NCI-H2107 treated with DMSO at 0.1 percent for 48 hours (cell line): ENCODE measurements around the gene MAML3.

Source experiments
- DNase-seq: peaks from one replicate; lab custom pipeline; 2025; ENCODE audit not compliant: unreplicated experiment; lab: John Stamatoyannopoulos, UW

The MAML3 gene

GRCh38 chr4:140127422-140127821 is 26.6 kb downstream of the MAML3 start:
- DNase-seq = no peak

GRCh38 chr4:140126261-140126660 is 27.7 kb downstream of the MAML3 start:
- no peak for DNase-seq

DNA sequence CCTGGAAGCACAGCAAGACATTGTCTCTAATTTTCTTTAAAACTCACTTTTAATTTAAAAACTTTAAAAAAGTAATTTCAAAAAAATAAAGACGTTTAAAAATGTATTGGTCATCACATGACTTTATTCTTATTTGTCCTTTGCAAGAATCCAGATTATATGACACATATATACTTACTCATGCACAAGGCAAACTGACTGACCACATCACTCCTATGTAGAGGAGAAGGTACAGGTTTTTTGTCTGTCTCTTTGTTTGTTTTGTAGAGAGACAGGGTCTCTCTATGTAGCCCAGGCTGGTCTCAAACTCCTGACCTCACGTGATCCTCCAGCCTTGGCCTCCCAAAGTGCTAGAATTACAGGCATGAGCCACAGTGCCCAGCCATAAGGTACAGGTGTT is 28.6 kb downstream of the MAML3 start:
- no peak for DNase-seq

DNA sequence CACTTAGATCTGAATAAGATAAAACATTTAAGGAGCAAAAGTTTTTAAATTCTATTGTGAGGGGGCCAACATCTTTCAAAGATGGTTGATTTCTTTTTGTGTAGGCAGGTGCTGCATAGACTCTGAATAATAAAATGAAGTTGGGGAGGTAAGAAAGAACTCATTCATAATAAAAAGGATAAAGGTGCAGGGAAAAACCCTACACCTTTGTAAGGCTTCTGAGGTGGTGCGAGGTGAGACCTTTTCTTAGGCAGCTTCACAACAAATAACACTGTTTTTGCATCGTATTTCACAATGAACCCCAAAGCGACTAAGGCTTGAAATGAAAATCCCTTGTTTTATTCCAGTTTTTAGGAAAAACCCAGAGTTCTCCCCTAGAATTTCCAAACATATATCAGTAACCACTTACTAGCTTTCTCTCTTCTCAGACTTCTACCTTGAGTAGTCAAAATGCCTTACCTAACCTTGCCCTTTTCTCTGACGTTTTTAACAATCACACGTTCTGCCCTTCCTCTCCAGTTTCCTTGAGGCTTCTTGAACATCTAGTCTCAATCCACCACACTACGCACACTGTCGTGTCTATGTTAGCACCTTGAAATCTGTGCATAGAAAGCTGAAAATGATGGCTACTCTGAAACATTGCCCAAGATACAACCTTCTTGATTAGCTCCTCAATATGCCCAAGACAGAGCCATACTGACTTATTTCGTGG is 30.2 kb downstream of the MAML3 start:
- no peak for DNase-seq

DNA sequence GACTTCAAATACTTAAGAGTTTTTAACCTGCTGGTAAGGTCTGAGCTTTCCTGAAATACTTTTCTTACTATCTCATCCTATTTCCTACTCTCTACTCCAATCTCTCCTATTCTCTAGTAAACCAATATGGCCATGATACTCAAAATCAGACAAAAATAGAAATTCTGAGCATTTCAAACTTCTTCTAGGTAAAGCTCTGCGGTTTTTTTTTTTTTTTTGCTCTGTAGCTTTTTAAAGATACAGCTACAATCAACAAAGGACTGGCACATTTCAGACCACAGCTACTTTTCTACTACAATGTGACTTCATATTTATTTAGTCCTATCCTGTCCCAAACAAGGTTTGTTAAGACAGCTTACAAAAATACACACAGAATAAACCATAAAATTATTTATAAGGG is 31.1 kb downstream of the MAML3 start:
- no peak for DNase-seq

DNA sequence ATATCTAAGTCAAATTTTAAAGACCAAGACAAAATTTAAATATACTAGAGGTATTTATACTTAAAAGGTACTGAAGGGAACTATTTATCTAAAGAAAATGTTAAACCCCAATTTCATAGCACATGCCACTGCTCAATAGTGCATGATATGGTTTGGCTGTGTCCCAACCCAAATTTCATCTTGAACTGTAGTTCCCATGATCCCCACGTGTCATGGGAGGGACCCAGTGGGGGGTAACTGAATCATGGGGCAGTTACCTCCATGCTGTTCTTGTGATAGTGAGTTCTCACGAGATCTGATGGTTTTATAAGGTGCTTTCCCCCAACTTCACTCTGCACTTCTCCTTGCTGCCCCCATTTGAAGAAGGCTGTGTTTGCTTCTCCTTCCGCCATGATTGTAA is 32.3 kb downstream of the MAML3 start:
- DNase-seq = no peak

GRCh38 chr4:140118931-140119640 is 34.9 kb downstream of the MAML3 start:
- no peak for DNase-seq

DNA sequence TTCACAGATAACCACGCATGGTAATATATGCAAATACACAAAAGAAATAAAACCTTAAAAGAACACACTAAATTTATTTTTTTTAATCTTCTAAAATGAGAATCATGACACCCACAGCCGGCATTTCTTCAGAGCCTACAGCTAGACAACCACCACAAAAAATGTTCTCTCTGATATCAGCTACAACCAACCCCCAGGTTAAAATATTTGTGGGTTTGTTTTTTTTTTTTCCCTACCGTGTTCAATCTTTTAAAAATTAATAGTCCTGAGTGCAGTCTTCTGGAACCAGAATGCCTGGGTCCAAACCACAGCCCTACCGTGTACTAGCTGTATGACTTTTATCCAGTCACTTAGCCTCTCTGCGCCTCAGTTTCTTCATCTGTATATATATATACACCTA is 36.0 kb downstream of the MAML3 start:
- no peak for DNase-seq

DNA sequence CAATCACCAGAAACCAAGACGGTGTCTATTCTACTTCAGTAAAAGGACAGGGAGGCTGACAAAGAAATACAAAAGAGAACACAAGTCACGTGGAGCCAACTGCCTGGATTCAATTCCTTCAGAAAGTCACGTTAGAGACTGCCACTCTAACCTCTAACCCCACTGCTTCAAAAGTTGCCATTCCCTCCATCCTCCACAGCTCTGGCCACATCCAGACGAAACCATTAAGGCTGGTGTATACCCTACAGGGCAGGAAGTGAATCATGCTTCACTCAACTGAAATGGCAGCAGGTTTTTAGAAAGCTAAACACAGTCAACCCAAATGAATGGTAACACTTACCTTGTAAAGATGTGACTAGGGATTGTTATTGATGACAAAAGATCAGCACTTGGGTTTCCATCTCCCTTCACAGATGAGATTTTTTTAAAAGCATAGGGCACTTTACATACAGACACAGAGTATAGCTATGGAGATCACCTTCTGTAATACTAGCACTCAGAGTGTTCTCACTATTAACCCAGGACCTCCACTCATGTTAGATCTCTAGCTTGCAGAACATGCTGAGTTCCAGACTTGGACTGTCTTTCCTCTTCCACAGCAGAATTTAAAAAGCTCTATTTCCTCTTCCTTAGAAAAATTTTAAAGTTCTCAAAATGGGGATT is 37.4 kb downstream of the MAML3 start:
- no peak for DNase-seq

GRCh38 chr4:140115140-140115539 is 38.8 kb downstream of the MAML3 start:
- no peak for DNase-seq

DNA sequence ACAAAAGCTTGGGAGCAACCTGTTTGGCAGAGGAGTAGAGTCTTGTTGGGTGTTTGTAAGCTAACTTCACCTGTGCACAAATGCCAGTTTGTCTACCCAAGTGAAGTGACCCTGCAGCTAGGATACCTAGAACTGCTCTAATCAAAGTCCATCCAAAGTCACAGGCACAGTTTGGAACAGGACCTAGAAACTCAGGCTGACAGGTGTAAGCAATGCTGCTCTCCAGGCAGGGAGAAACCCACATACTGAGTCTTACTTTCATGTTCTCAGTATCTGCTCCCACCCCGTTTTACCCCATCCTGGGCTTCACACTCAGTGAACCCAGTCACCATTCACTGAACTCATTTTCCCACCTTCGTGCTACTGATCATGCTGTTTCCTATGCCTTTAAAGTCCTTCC is 40.3 kb downstream of the MAML3 start:
- DNase-seq = no peak

- DNase-seq = no peak
These were observed 41.4 kb downstream of the MAML3 start for GRCh38 chr4:140112576-140112975.

DNA sequence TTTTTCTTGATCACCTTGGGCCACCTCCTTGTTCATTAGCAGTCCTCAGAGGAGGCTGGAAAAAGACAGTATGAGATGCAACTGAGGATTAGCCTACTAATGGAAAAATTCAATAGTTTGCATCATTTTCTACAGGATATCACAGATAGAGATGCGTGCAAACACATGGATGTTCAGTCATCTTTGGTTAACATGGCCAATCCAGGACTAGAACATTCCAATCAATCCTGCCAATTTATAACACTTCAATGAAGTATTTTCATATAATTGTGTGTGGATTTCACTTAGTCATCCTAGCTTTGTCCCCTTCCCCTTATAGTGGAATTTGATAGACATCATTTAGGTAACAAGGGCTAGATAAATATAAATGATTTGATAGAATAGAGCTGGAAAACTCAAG is 42.7 kb downstream of the MAML3 start:
- DNase-seq = no peak

DNA sequence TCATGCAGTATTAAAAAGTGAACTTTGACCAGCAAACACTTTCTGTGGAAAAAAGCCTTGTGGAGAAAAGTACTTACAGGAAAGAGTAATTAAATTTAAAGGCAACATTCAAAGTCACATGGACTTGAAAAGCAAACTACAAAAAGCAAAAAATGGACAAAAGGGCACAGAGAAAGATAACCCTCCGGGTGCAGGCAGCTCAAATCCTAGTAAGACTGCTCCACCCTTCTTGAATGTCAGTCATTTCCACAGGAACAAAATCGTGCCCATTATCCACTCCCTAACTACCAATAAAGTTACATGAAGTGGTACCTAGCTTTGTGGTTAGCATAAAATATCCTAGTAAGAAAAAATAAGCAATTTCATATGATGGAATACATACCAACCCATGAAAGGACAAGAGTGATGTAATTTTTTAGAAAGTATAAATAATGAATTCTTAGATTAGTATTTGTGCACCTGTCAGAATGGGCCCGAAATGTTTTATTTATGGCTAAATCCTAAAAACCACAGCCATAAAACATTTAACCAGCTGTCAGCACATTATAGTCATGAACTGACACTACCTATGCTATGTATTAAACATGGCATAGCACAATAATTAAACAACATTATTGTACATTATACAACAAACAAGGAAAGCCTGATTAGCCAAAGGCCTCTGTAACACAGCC is 43.3 kb downstream of the MAML3 start:
- DNase-seq = no peak

GRCh38 chr4:140109737-140110136 is 44.2 kb downstream of the MAML3 start:
- no peak for DNase-seq

DNA sequence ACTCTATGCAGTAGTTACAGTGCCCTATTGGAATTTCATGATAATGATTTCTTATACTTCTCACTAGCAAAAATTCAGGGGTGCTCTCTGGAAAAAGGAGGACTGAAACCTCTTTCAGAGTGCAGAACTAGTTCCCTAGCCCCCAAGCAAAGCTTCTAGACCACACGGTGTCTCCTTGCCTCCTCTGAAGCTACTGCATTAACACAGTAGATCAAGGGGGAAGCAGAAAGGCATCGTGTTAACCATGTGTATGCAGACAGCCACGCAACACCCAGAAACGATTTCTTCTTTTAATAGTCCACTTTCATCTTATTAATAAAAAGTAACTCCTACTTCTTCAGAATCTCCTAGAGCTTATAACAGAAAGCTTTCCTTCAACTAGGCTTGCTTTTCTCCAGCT is 44.7 kb downstream of the MAML3 start:
- DNase-seq = no peak

- DNase-seq = no peak
These were observed 45.2 kb downstream of the MAML3 start for GRCh38 chr4:140108713-140109230.

DNA sequence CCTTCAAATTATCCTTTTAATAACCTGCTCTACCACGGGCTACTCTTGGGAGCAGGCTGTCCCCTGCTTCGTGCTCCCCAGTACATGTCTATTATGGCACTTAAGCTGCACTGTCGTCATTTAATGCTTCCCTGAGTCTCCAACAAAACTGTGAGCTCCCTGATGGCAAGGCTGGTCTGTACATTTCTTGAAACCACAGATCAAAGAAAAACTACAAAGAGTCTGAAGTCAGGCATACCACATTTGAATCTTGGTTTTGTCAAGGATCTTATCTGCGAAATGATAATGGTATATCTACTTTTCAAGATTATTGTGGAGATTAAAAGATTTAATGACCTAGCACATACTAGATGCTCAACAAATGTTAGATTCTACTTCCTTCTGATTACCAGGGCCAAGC is 45.7 kb downstream of the MAML3 start:
- DNase-seq = no peak

DNA sequence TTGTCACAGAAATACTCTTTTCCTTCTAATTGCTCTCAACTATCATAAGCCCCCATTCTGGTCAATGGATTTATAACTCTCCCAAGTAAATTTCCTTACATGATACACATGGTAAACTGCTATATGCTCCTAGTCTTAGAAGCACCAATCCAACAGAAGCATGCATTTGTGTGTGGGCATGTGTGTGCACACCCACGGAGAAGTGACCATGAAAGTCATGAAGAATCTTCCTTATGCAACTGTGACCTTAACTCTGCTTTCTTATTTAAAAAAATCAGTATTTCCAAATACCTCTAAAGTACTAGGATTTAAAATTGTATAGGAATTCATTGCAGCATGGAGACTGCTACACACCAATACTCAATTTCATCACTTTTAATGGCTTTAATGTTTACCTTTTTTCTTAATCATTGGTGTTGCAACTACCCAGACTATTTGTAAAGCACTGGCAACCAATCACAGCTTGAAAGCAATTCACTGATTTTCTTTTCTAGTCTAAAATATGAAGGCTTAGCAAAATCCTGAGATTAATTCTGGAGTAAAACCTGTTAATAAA is 47.6 kb downstream of the MAML3 start:
- DNase-seq = no peak

- DNase-seq = no peak
These were observed 48.5 kb downstream of the MAML3 start for GRCh38 chr4:140105436-140105835.

DNA sequence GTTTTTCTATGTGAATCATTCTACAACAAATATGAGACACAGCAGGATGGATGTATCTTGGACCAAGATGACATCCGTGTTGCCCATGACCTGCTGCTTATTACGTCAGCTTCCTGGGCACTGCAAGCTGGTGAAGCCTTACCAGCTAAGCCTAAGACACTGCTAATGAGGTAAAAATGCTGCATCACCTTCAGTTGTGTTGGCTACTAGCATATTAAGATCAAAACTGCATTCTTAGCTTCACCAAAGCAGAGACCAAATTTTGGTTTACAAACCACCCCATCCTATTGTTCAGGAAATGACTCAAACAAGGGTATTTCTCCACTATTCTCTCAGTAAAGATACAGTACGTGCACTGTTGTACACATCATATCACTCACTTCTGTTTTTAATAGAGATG is 50.3 kb downstream of the MAML3 start:
- no peak for DNase-seq
